Upper lobe of right lung (tissue), 1 donor: Measurements from ENCODE around the gene NACC1. TPM values are rescaled to one million over a fixed set of nuclear protein-coding genes. Genes with fewer than 3 reads are reported as not detected.

ENCODE experiments used
- ATAC-seq: fragments of 200-7000 bp; cut with Tn5 transposase; one replicate; pipeline ENCODE4 v1.9.1; 2020; ENCODE audit warnings: mild to moderate bottlenecking, moderate library complexity
- DNase-seq: peaks from one replicate; pipeline ENCODE4 v3.0.0-alpha.2; 2020
- H3K27ac ChIP-seq: fragments of 200-600 bp; one replicate; pipeline ENCODE4 v1.8.0; 2022
- H3K27me3 ChIP-seq: fragments of 200-600 bp; one replicate; pipeline ENCODE4 v1.8.0; 2022; ENCODE audit warnings: mild to moderate bottlenecking
- H3K36me3 ChIP-seq: fragments of 200-600 bp; one replicate; pipeline ENCODE4 v1.8.0; 2022
- H3K4me1 ChIP-seq: fragments of 200-600 bp; one replicate; pipeline ENCODE4 v1.8.0; 2022
- H3K4me3 ChIP-seq: fragments of 200-600 bp; one replicate; pipeline ENCODE4 v1.8.0; 2022; ENCODE audit warnings: mild to moderate bottlenecking
- H3K9me3 ChIP-seq: fragments of 200-600 bp; one replicate; pipeline ENCODE4 v1.8.0; 2022
- intact Hi-C: fragments of 100-400 bp; cut with DNase I; formaldehyde crosslinking; loops from one replicate; pipeline ENCODE4 v1.11.0; 2022
- total RNA-seq: library from RNA; stranded (reverse); fragmentation: NEBNext Ultra II Directional; extraction: Animal tissue kit (Norgen Biotek cat#: 25700); gene quantifications from one replicate; pipeline ENCODE4 v1.2.1, GENCODE V29; 2021
- TF ChIP-seq, protein P1 (sequence below): fragments of 200-600 bp; IDR thresholded peaks from one replicate; pipeline ENCODE4 v1.8.0; 2022; ENCODE audit warnings: antibody characterized with exemption
- donor health status: DM: no; HTN: yes; CAD: no; lungs with severe emphysema.

Gene NACC1
- total RNA-seq, 1 donor from 2014 or later, result 39.8 TPM

DNA sequence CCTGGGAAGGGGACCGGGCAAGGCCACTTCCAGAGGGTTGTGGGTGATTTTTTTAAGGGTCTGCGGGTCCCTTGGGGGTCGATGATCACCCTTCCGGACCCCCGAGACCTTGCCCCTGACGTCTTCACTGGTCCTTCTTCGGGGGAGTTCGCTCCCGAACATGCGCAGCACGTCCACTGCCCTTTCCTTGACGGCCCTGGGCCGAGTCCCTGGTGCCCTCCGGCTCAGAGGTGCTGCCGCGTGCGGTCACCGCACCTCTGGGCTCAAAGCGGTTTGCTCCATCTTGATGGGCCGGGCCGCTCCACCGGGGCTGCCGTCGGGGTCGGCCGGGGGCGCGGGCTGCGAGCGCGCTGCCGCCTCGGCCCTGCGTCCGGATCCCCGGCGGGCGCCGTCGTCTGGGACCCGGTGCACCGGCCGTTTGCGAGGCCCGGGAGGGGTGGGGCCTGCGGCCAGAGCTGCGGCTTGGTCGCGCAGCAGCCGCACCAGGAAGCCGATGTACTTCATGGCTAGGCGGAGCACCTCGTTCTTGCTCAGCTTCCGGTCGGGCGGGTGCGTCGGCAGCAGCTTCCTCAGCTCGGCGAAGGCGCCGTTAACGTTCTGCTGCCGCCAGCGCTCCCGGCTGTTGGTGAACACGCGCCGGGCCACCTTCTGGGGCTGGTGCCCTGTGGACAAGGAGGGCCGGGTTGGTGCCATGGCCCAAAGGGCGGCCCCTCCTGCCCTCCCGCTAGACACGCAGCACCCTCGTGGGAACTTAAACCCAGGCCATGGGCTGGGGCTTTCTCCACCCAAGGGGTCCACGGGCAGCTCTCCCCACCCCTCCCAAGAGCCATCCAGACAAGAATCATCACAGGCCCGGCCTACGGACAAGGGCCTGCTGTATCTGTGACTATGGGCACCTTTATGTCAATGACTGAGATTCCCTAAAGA, 18.7 kb upstream of the NACC1 start:
- no peaks in the 10 kb centered on the region for H3K9me3 ChIP-seq
- peak overlapping the region; percentile 55 for H3K4me3 ChIP-seq
- H3K36me3 ChIP-seq, result peaks cover 9% of the 10 kb centered on the region
- ATAC-seq (peak; percentile 61), DNase-seq (peak; percentile 91)
- peak overlapping the region; percentile 89 for H3K27ac ChIP-seq
- intact Hi-C loops, result loop anchor here (10.0 kb wide), 2 partner anchors 75 to 125 kb away; no protein-coding TSS in a partner anchor
- peaks cover 54% of the 10 kb centered on the region for H3K4me1 ChIP-seq
- TF ChIP-seq, protein P1, sequence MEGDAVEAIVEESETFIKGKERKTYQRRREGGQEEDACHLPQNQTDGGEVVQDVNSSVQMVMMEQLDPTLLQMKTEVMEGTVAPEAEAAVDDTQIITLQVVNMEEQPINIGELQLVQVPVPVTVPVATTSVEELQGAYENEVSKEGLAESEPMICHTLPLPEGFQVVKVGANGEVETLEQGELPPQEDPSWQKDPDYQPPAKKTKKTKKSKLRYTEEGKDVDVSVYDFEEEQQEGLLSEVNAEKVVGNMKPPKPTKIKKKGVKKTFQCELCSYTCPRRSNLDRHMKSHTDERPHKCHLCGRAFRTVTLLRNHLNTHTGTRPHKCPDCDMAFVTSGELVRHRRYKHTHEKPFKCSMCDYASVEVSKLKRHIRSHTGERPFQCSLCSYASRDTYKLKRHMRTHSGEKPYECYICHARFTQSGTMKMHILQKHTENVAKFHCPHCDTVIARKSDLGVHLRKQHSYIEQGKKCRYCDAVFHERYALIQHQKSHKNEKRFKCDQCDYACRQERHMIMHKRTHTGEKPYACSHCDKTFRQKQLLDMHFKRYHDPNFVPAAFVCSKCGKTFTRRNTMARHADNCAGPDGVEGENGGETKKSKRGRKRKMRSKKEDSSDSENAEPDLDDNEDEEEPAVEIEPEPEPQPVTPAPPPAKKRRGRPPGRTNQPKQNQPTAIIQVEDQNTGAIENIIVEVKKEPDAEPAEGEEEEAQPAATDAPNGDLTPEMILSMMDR, result no peak
- no peaks in the 10 kb centered on the region for H3K27me3 ChIP-seq

DNA sequence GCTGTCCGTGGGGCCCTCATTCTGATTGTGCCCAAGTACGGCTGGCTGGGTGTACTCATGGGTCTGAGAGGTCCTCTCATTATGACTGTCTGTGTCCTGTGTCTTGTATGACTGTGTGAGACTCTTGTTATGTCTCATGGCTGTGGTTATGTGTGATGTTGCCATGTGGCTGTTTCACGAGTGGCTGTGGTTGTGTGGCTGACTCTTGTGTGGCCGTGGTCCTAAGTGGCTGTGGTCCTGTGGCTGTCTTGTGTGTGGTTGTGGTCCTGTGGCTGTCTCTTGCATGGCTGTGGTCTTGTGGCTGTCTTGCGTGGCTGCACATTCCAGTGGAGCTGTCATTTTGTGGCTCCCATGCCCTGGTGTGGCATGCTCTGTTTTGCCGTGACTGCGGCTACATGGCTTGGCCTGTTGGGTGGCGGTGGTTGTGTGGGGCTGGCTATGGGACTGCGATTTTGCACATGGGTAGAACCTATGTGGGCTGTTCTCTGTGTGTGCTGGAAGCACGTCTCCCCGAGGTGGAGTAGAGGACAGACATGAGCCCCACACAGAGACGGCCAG, 18.0 kb upstream of the NACC1 start:
- ATAC-seq, result no peak
- H3K36me3 ChIP-seq, result peaks cover 5% of the 10 kb centered on the region
- peak overlapping the region; percentile 89 for H3K27ac ChIP-seq
- TF ChIP-seq, protein P1, result no peak
- H3K27me3 ChIP-seq, result no peaks in the 10 kb centered on the region
- H3K4me3 ChIP-seq, result peak overlapping the region; percentile 55
- no peaks in the 10 kb centered on the region for H3K9me3 ChIP-seq
- intact Hi-C loops, result no loop called here
- DNase-seq, result no peak
- H3K4me1 ChIP-seq, result peaks cover 59% of the 10 kb centered on the region

- peak overlapping the region; percentile 89 for H3K27ac ChIP-seq
- no peak for DNase-seq
- H3K4me1 ChIP-seq, result peaks cover 57% of the 10 kb centered on the region
- no peaks in the 10 kb centered on the region for H3K36me3 ChIP-seq
- no peaks in the 10 kb centered on the region for H3K9me3 ChIP-seq
- no peaks in the 10 kb centered on the region for H3K27me3 ChIP-seq
- ATAC-seq, result no peak
- TF ChIP-seq, protein P1, result peak; percentile 43
- intact Hi-C loops, result no loop called here
- peak overlapping the region; percentile 55 for H3K4me3 ChIP-seq
Observed at GRCh38 chr19:13100841-13101589, 17.0 kb upstream of the NACC1 start.

DNA sequence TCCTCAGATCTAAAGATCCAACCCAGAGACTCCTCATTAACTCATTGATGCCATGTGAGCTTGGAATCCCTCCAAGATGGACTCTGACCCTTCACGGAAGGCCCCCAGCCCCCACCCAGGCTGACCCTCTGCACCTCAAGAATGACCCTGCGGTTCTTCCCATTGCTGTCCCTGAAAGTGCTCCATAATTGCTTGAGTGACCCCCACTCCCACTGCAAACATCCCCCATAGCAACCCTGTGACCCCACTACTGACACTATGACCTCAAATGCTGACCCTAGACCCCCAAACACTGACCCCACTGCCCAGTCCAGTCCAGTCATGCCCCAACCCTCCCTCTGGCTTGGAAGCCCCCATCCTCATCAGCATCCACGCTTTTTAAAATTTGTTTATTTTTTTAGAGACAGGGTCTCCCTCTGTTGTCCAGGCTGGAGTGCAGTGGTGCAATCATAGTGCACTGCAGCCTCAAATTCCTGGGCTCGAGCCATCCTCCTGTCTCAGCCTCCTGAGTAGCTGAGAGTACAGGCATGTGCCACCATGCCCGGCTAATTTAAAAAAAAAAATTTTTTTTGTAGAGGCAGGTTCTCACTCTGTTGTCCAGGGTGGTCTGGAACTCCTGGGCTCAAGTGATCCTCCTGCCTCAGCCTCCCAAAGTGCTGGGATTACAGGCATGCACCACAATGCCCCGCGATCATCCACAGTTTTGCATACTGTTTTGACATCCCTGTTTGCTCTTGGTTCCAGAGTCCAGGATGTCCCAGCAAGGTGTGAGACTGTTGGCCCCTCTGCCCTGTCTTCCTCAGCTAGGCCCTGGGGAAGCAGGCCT, 16.3 kb upstream of the NACC1 start:
- peaks cover 51% of the 10 kb centered on the region for H3K4me1 ChIP-seq
- no peak for ATAC-seq

More for the DNA sequence above, 16.3 kb upstream of the NACC1 start:
- DNase-seq, result no peak
- TF ChIP-seq, protein P1, result no peak
- intact Hi-C loops, result no loop called here
- H3K4me3 ChIP-seq, result peak overlapping the region; percentile 55
- peak overlapping the region; percentile 89 for H3K27ac ChIP-seq
- no peaks in the 10 kb centered on the region for H3K36me3 ChIP-seq
- H3K27me3 ChIP-seq, result no peaks in the 10 kb centered on the region
- H3K9me3 ChIP-seq, result no peaks in the 10 kb centered on the region
